GM12801 (cell line): ENCODE results near the gene AFF2.

Experiments
- CTCF ChIP-seq: IDR thresholded peaks from one replicate; pipeline ENCODE4 v1.5.1; 2011; ENCODE audit warnings: control low read depth; ENCODE audit not compliant: insufficient read length; ENCODE audit errors: extremely low read depth

AFF2 gene

GRCh38 chrX:148572337-148572736, 71.9 kb downstream of the AFF2 start:
- TF ChIP-seq CTCF, result no peak

GRCh38 chrX:148573119-148573518, 72.7 kb downstream of the AFF2 start:
- no peak for TF ChIP-seq CTCF

GRCh38 chrX:148574237-148574973, 74.0 kb downstream of the AFF2 start:
- no peak for TF ChIP-seq CTCF

GRCh38 chrX:148576396-148576795, 76.0 kb downstream of the AFF2 start:
- TF ChIP-seq CTCF, result no peak

GRCh38 chrX:148577741-148578140, 77.3 kb downstream of the AFF2 start:
- no peak for TF ChIP-seq CTCF

- no peak for TF ChIP-seq CTCF
Observed at GRCh38 chrX:148580016-148580415, 79.6 kb downstream of the AFF2 start.

- no peak for TF ChIP-seq CTCF
Observed at GRCh38 chrX:148582353-148582752, 81.9 kb downstream of the AFF2 start.
